AG04450 (cell line): ENCODE measurements around the gene STRA6. TPM values are rescaled to one million over a fixed set of nuclear protein-coding genes. Genes with fewer than 3 reads are reported as not detected.
"Not testable (repeated sequence)": the region's sequence is repeated elsewhere in the genome, so short reads cannot be mapped to it uniquely, and the experiment has no call there.

Source experiments
- CTCF ChIA-PET: fragments of 300-600, 350-600 bp; formaldehyde crosslinking; extraction: SDS; loops from one replicate; lab custom pipeline; 2022; ENCODE audit warnings: antibody characterized with exemption, inconsistent platforms; lab: Charles Lee
- POLR2A ChIA-PET: fragments of 350-600 bp; formaldehyde crosslinking; extraction: SDS; loops from one replicate; lab custom pipeline; 2021; ENCODE audit warnings: antibody characterized with exemption, inconsistent platforms; lab: Yijun Ruan, JAX
- DNase-seq: peaks from one replicate; pipeline ENCODE4 v3.0.0-alpha.2; 2011; ENCODE audit warnings: low read depth, low spot score
- H3K27ac ChIP-seq: one replicate; pipeline ENCODE4 v1.5.1; 2012; ENCODE audit warnings: low read depth, low read length, control low read depth
- H3K27me3 ChIP-seq: one replicate; pipeline ENCODE4 v1.6.0; 2012; ENCODE audit warnings: low read length; ENCODE audit not compliant: control insufficient read depth, insufficient read depth
- H3K4me3 ChIP-seq: 2 replicates; pipeline ENCODE4 v1.5.1; 2011; ENCODE audit warnings: mild to moderate bottlenecking, low read depth, low read length, control low read depth
- H3K9me3 ChIP-seq: 2 replicates; pipeline ENCODE4 v1.5.1; 2012; ENCODE audit warnings: low read length; ENCODE audit not compliant: control insufficient read depth, insufficient read depth
- CTCF ChIP-seq: IDR thresholded peaks from 2 replicates; pipeline ENCODE4 v1.5.1; 2011; ENCODE audit warnings: low read depth, low read length, control low read depth, inconsistent platforms
- polyA plus RNA-seq: library from polyadenylated mRNA; depleted of rRNA; stranded (reverse); fragments of >200 nt; gene quantifications from 2 replicates; pipeline ENCODE4 v1.2.3, GENCODE V29; 2011

Gene STRA6
- polyA plus RNA-seq, 1 experiment = 0.12 TPM

GRCh38 chr15:74167891-74168331 is 34.7 kb downstream of the STRA6 start:
- CTCF ChIA-PET = interaction anchor here (0.6 kb wide), 1 partner anchor 24 kb away, joined by 3 read pairs; no protein-coding TSS in a partner anchor

GRCh38 chr15:74165461-74165860 is 37.1 kb downstream of the STRA6 start:
- peaks cover 8% of the 10 kb centered on the region for H3K27me3 ChIP-seq
- no peaks in the 10 kb centered on the region for H3K9me3 ChIP-seq
- ChIA-PET POLR2A (no interaction called here), CTCF (interaction anchor here (0.5 to 1.6 kb wide), 2 partner anchors 99 to 142 kb away, joined by 5 to 8 read pairs; no protein-coding TSS in a partner anchor)
- no peak for DNase-seq
- TF ChIP-seq CTCF = no peak
- H3K27ac ChIP-seq = no peak overlapping the region
- H3K4me3 ChIP-seq = no peak overlapping the region

More at GRCh38 chr15:74167891-74168331, 34.7 kb downstream of the STRA6 start:
- H3K9me3 ChIP-seq = no peaks in the 10 kb centered on the region
- no peak overlapping the region for H3K4me3 ChIP-seq
- DNase-seq = no peak
- H3K27me3 ChIP-seq = peaks cover 8% of the 10 kb centered on the region
- TF ChIP-seq CTCF = no peak
- no peak overlapping the region for H3K27ac ChIP-seq
- POLR2A ChIA-PET = no interaction called here

GRCh38 chr15:74162195-74162536 is 40.4 kb downstream of the STRA6 start:
- CTCF ChIA-PET, H3K4me3 ChIP-seq, H3K9me3 ChIP-seq, DNase-seq, H3K27ac ChIP-seq, POLR2A ChIA-PET: not testable (repeated sequence)
- peaks cover 19% of the 10 kb centered on the region for H3K27me3 ChIP-seq

GRCh38 chr15:74160390-74160789 is 42.2 kb downstream of the STRA6 start:
- peaks cover 34% of the 10 kb centered on the region for H3K27me3 ChIP-seq
- POLR2A ChIA-PET = not testable (repeated sequence)

GRCh38 chr15:74159773-74160172 is 42.8 kb downstream of the STRA6 start:
- no peak for DNase-seq
- ChIA-PET POLR2A (no interaction called here), CTCF (interaction anchor here (0.6 to 0.9 kb wide), 2 partner anchors 147 to 150 kb away, joined by 4 to 5 read pairs; no protein-coding TSS in a partner anchor)
- no peaks in the 10 kb centered on the region for H3K9me3 ChIP-seq
- TF ChIP-seq CTCF = no peak
- H3K27ac ChIP-seq = no peak overlapping the region
- no peak overlapping the region for H3K4me3 ChIP-seq
- H3K27me3 ChIP-seq = peaks cover 34% of the 10 kb centered on the region

More at GRCh38 chr15:74160390-74160789, 42.2 kb downstream of the STRA6 start:
- not testable (repeated sequence) for DNase-seq, H3K27ac ChIP-seq, H3K9me3 ChIP-seq, H3K4me3 ChIP-seq
- CTCF ChIA-PET = interaction anchor here (0.6 kb wide), 1 partner anchor 150 kb away, joined by 5 read pairs; no protein-coding TSS in a partner anchor

- CTCF ChIA-PET = interaction anchor here (0.9 kb wide), 1 partner anchor 148 kb away, joined by 4 read pairs; no protein-coding TSS in a partner anchor
- no peak overlapping the region for H3K4me3 ChIP-seq
Observed at GRCh38 chr15:74158855-74159650, 43.5 kb downstream of the STRA6 start.

More at GRCh38 chr15:74158855-74159650, 43.5 kb downstream of the STRA6 start:
- POLR2A ChIA-PET = no interaction called here
- DNase-seq = no peak
- H3K27ac ChIP-seq = no peak overlapping the region
- TF ChIP-seq CTCF = no peak
- H3K9me3 ChIP-seq = no peaks in the 10 kb centered on the region
- peaks cover 34% of the 10 kb centered on the region for H3K27me3 ChIP-seq
